ENCODE data around the gene SLF1.

Gene SLF1

DNA sequence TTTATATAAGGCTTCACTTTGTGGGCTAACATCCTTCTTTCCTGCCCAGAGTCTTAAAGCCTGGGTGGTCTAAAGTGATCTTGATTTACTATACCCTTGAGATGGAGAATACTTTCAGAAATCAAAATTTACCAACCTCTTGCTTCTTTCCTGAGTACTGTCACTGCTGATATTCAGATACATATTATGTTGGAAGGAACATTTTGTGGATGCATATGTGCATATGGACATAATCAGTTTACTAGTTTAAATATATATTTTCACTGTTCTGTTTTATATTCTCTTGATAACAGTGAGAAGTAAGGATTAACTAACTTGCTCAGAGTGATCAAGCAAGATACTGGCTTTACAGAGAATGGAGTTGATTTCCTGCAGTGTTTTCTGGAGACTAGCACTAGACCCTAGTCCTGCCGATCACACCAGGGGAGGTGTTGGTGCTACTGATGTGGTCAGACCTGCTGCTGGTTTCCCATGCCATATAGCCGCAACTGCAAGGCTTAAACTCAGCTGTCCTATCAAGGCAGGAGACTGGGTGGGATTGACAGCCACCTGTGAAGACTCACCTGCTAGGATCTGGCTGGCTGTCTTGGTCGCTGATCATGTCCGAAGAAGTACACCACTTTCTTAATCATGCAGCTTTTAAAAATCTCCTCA is 57.6 kb downstream of the SLF1 start:
- H3K4me3 ChIP-seq (ENCODE audit: low read depth, low read length): no peak overlapping the region
- TF ChIP-seq, protein P1, sequence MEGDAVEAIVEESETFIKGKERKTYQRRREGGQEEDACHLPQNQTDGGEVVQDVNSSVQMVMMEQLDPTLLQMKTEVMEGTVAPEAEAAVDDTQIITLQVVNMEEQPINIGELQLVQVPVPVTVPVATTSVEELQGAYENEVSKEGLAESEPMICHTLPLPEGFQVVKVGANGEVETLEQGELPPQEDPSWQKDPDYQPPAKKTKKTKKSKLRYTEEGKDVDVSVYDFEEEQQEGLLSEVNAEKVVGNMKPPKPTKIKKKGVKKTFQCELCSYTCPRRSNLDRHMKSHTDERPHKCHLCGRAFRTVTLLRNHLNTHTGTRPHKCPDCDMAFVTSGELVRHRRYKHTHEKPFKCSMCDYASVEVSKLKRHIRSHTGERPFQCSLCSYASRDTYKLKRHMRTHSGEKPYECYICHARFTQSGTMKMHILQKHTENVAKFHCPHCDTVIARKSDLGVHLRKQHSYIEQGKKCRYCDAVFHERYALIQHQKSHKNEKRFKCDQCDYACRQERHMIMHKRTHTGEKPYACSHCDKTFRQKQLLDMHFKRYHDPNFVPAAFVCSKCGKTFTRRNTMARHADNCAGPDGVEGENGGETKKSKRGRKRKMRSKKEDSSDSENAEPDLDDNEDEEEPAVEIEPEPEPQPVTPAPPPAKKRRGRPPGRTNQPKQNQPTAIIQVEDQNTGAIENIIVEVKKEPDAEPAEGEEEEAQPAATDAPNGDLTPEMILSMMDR (conservative IDR thresholded peaks at IDR 0.05; ENCODE audit: low read depth, low read length): no peak
- no peak for DNase-seq (ENCODE audit: low read depth)

DNA sequence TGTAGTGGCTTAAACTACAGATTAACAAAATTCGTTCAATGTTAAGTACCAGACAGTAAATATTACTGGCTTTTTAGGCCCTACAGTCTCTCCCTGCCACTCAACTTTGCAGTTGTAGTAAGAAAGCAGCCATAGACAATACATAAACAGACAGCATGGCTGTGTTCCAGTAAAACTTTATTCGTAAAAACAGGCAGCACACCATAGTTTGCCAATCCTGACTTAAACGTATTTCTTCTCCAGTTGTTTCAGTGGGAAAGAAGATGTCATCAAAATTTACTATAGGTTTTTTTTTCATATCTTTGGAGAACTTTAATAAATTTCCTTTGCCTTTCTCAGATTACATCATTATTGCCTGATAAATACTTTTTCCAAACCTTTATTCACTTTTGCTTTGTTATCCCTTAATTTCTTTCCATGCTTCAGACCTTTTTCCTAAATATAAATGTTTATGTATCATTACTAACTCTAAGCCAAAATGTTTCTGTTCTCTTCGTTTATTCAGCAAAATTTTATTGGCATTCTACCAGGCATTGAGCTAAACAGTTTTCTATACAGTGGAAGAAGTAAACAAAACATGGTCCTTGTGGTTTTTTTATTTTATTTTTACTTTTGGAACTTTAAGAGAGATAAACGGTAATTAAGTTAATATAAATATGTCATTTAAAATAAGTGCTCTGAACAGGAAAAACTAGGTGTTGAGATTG is 64.5 kb downstream of the SLF1 start:
- TF ChIP-seq, protein P1 (conservative IDR thresholded peaks at IDR 0.05; ENCODE audit: low read depth, low read length): no peak
- H3K4me3 ChIP-seq (ENCODE audit: low read depth, low read length): no peak overlapping the region
- no peak for DNase-seq (ENCODE audit: low read depth)

DNA sequence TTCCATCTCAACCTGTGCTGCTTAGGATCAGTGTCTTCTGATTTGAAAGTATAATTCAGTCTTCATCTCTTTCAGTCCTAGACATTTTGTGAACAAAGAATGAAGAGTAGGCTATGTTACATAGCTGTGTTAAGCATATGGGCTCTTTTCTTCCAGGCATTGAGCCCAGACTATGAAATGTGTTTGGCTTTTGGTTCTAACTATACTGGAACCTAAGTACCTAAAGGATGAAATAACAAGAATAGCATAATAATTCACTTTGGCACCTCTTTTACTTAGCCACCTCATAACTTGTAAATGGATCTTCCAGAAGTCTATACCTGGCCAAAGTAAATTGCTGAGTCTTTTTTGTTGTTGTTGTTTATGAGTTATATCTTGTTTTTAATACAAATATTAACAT is 71.4 kb downstream of the SLF1 start:
- TF ChIP-seq, protein P1 (conservative IDR thresholded peaks at IDR 0.05; ENCODE audit: low read depth, low read length): no peak

DNA sequence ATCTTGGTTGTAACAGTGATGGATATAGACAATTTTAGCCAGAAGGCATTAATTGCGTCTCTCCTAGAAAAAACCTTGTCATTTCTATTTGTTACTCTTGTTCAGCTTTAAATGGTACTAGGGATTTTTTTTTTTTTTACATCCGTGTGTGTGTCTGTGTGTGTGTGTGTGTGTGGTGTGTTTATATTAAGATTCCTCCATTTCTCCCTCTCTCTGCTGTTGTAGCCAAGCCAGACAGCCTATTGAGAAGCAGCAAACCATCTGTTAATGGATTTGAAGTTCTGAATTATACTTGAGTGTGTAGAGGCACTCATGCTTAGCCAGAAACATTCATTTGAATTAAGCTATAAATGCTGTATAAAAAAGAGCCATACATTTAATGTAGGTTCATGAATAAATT is 72.3 kb downstream of the SLF1 start:
- no peak overlapping the region for H3K4me3 ChIP-seq (ENCODE audit: low read depth, low read length)
- TF ChIP-seq, protein P1 (conservative IDR thresholded peaks at IDR 0.05; ENCODE audit: low read depth, low read length): no peak
- peak; percentile 77 for DNase-seq (ENCODE audit: low read depth)

More for the DNA sequence above, 71.4 kb downstream of the SLF1 start:
- DNase-seq (ENCODE audit: low read depth): no peak
- no peak overlapping the region for H3K4me3 ChIP-seq (ENCODE audit: low read depth, low read length)

DNA sequence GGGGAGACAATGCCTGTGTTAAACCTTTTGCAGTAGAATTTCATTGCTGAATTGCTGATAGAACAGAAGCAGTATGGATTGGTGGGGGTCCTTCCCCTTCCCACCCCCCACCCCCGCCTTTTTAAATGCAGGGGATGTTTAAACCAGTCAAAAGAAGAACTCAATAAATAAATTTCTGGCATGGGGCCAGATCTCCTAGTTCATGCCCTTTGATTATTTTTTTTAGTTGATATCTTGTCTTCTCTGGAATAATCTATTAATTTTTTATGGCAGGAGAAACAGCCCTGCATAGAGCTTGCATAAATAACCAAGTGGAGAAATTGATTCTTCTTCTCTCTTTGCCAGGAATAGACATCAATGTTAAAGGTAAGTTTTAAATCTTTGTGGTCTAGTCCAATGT is 72.8 kb downstream of the SLF1 start:
- no peak overlapping the region for H3K4me3 ChIP-seq (ENCODE audit: low read depth, low read length)
- TF ChIP-seq, protein P1 (conservative IDR thresholded peaks at IDR 0.05; ENCODE audit: low read depth, low read length): no peak

DNA sequence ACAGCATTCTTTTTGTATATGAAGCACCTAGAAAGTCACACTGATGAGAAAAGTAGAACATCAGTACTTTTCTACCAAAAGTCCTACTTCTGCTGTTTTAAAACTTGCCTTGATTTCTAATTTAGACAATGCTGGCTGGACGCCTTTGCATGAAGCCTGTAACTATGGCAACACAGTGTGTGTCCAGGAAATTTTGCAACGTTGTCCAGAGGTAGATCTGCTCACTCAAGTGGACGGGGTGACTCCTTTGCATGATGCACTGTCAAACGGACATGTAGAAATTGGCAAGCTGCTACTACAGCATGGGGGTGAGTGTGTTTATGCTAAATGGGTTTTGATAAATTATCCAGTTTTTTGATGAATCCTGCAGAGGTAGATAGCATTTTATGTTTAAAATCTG is 73.5 kb downstream of the SLF1 start:
- peak; percentile 96 for DNase-seq (ENCODE audit: low read depth)
- no peak overlapping the region for H3K4me3 ChIP-seq (ENCODE audit: low read depth, low read length)
- TF ChIP-seq, protein P1 (conservative IDR thresholded peaks at IDR 0.05; ENCODE audit: low read depth, low read length): no peak

More for the DNA sequence above, 72.8 kb downstream of the SLF1 start:
- no peak for DNase-seq (ENCODE audit: low read depth)

DNA sequence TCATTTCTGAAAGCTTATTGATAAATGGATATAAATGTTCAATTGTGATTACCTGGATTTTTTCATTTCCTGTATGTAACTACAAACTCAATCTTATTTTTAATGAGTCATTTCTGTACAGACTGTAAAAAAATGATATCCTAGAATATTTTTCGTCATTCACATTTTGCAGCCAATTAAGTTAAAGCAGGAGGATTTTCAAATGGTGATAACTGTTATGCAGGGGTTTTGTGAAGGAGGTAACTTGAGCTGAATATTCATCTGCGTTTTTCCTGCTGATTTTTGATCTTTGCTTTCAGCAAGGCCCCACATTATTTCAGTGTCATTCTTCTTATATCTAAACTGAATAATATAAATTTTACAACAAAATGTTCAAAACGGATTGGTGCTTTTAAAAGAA is 74.1 kb downstream of the SLF1 start:
- no peak for DNase-seq (ENCODE audit: low read depth)
- TF ChIP-seq, protein P1 (conservative IDR thresholded peaks at IDR 0.05; ENCODE audit: low read depth, low read length): no peak
- H3K4me3 ChIP-seq (ENCODE audit: low read depth, low read length): no peak overlapping the region

Data from choroid plexus epithelial cell (primary cell).